K562 (cell line): ENCODE measurements around the gene BMI1. TPM values are rescaled to one million over a fixed set of nuclear protein-coding genes. Genes with fewer than 3 reads are reported as not detected.

ENCODE experiments used
- ATAC-seq: fragments of 200-7000 bp; cut with Tn5 transposase; 3 replicates; pipeline ENCODE4 v1.9.1; 2020; ENCODE audit warnings: moderate library complexity
- BruUV-seq: library from RNA; stranded (reverse); fragments of 400-500 nt; replicated peaks from 2 replicates; lab custom pipeline; 2021; lab: Mats Ljungman, UMichigan
- CTCF ChIA-PET: fragments of 300-600 bp; formaldehyde crosslinking; extraction: SDS; loops from one replicate; lab custom pipeline; 2021; ENCODE audit warnings: low intra/inter-chr PET ratio; lab: Yijun Ruan, JAX
- POLR2A ChIA-PET: fragments of 300-600, 350-650 bp; sonication (Branson Sonifier 250); formaldehyde crosslinking; extraction: SDS; loops from one replicate; lab custom pipeline; 2021; ENCODE audit warnings: antibody characterized with exemption, inconsistent platforms; lab: Yijun Ruan, JAX
- DNase-seq, 4 experiments: peaks; one replicate each; pipeline versions ENCODE4 v3.0.0 to v3.0.0-alpha.2; 2011 to 2018; ENCODE audit warnings: low spot score in 3 of 4, mixed read lengths in 3 of 4; ENCODE audit errors: extremely low read depth in 1 of 4
- FAIRE-seq: peaks from 2 replicates; lab custom pipeline; 2011; peaks lifted over from hg19 to GRCh38; lab: Jason Lieb, UNC
- H2AFZ ChIP-seq: 2 replicates; pipeline ENCODE4 v1.6.0; 2011; ENCODE audit warnings: low read depth, low read length, control low read depth, inconsistent platforms
- H3K27ac ChIP-seq: fragments of 200-600 bp; 3 replicates; pipeline ENCODE4 v1.8.0; 2011; ENCODE audit warnings: low read depth, mild to moderate bottlenecking, control low read depth, inconsistent platforms, low read length, moderate library complexity, mixed read lengths; ENCODE audit errors: extremely low read depth
- H3K27me3 ChIP-seq, 2 experiments: fragments of 300-600 bp in 1 of 2; 2 replicates in 1 of 2; 3 replicates in 1 of 2; pipeline versions ENCODE4 v1.6.0 to v1.8.0; 2011; ENCODE audit warnings: inconsistent platforms in 2 of 2, low read length in 2 of 2, mild to moderate bottlenecking in 1 of 2, mixed read lengths in 1 of 2, moderate library complexity in 1 of 2; ENCODE audit not compliant: control insufficient read depth in 2 of 2, insufficient read depth in 2 of 2
- H3K36me3 ChIP-seq: fragments of 300-600 bp; 3 replicates; pipeline ENCODE4 v1.8.0; 2011; ENCODE audit warnings: mild to moderate bottlenecking, low read length, inconsistent platforms; ENCODE audit not compliant: control insufficient read depth, insufficient read depth
- H3K4me1 ChIP-seq, 2 experiments: fragments of 200-600 bp in 1 of 2; replicated peaks in 1 of 2; 2 replicates in 1 of 2; 3 replicates in 1 of 2; pipeline versions ENCODE4 v1.5.1 to v1.8.0; 2011; ENCODE audit warnings: inconsistent platforms in 2 of 2, low read length in 2 of 2, mild to moderate bottlenecking in 1 of 2, mixed read lengths in 1 of 2, moderate library complexity in 1 of 2; ENCODE audit not compliant: control insufficient read depth in 2 of 2, insufficient read depth in 2 of 2
- H3K4me2 ChIP-seq: 2 replicates; pipeline ENCODE4 v1.6.1; 2011; ENCODE audit warnings: low read length, control low read depth, inconsistent platforms, mixed read lengths; ENCODE audit not compliant: insufficient read depth
- H3K4me3 ChIP-seq: fragments of 200-600 bp; sonication (generic), shearing (Covaris generic); 2 replicates; pipeline ENCODE4 v1.5.1; 2016; ENCODE audit warnings: control low read depth, inconsistent platforms
- H3K79me2 ChIP-seq: fragments of 200-600 bp; 3 replicates; pipeline ENCODE4 v1.8.0; 2011; ENCODE audit warnings: low read length, inconsistent platforms; ENCODE audit not compliant: control insufficient read depth, insufficient read depth
- H3K9ac ChIP-seq, 2 experiments: 2 replicates each; pipeline versions ENCODE4 v1.6.0 to v1.6.1; 2011; ENCODE audit warnings: low read depth in 2 of 2, low read length in 2 of 2, control low read depth in 1 of 2, inconsistent platforms in 1 of 2, mild to moderate bottlenecking in 1 of 2, mixed read lengths in 1 of 2; ENCODE audit not compliant: insufficient read depth in 1 of 2
- H3K9me1 ChIP-seq: one replicate; pipeline ENCODE4 v1.6.0; 2011; ENCODE audit warnings: inconsistent platforms, mild to moderate bottlenecking, low read length, moderate library complexity; ENCODE audit not compliant: control insufficient read depth, insufficient read depth
- H3K9me3 ChIP-seq: replicated peaks from 2 replicates; pipeline ENCODE4 v1.5.1; 2011; ENCODE audit warnings: low read depth, low read length, inconsistent platforms; ENCODE audit not compliant: control insufficient read depth, insufficient read depth
- H4K20me1 ChIP-seq: replicated peaks from 2 replicates; pipeline ENCODE4 v1.6.1; 2011; ENCODE audit warnings: low read length, inconsistent platforms, mixed read lengths; ENCODE audit not compliant: control insufficient read depth, insufficient read depth
- EP400 ChIP-seq: fragments of 450-650 bp; IDR thresholded peaks from 2 replicates; pipeline ENCODE4 v1.6.1; 2017; ENCODE audit warnings: antibody characterized with exemption, mild to moderate bottlenecking, moderate library complexity
- FOXM1 ChIP-seq, 2 experiments: fragments of 450-650 bp in 1 of 2; sonication (generic) in 1 of 2; formaldehyde crosslinking in 1 of 2; IDR thresholded peaks; 2 replicates each; pipeline versions ENCODE4 v1.6.1 to v1.9.0; 2017 to 2022; ENCODE audit warnings: low read depth in 2 of 2, mild to moderate bottlenecking in 2 of 2, missing genetic modification reagents in 1 of 2, moderate library complexity in 1 of 2
- HES1 ChIP-seq: fragments of 450-650 bp; IDR thresholded peaks from 2 replicates; pipeline ENCODE4 v1.6.1; 2016; ENCODE audit warnings: low read depth, mild to moderate bottlenecking, moderate library complexity
- HNRNPL ChIP-seq: fragments of 200-400 bp; formaldehyde crosslinking; IDR thresholded peaks from 2 replicates; pipeline ENCODE4 v1.6.1; 2017; ENCODE audit warnings: low read depth, mild to moderate bottlenecking, low read length
- IFI16 ChIP-seq: fragments of 250-450 bp; sonication (Bioruptor Pico); IDR thresholded peaks from 2 replicates; pipeline ENCODE4 v2.1.2; 2022; ENCODE audit warnings: mild to moderate bottlenecking, inconsistent platforms
- KHSRP ChIP-seq: fragments of 450-650 bp; IDR thresholded peaks from 2 replicates; pipeline ENCODE4 v1.6.1; 2017
- L3MBTL2 ChIP-seq: fragments of 450-650 bp; IDR thresholded peaks from 2 replicates; pipeline ENCODE4 v1.6.1; 2016; ENCODE audit warnings: mild to moderate bottlenecking, moderate library complexity
- NFIX ChIP-seq: fragments of 250-450 bp; sonication (Bioruptor Pico); IDR thresholded peaks from 2 replicates; pipeline ENCODE4 v1.4.0; 2020; ENCODE audit warnings: low read depth, mild to moderate bottlenecking, moderate library complexity
- STAT5B ChIP-seq: fragments of 250-450 bp; sonication (Bioruptor Pico); IDR thresholded peaks from 2 replicates; pipeline ENCODE4 v1.8.0; 2021; ENCODE audit warnings: mild to moderate bottlenecking, inconsistent platforms
- ZNF384 ChIP-seq: IDR thresholded peaks from 2 replicates; pipeline ENCODE4 v1.6.1; 2012; ENCODE audit warnings: low read depth, low read length, improper control_type of control experiment
- ZNF398 ChIP-seq: fragments of 250-450 bp; sonication (Bioruptor Pico); IDR thresholded peaks from 2 replicates; pipeline ENCODE4 v1.8.0; 2021; ENCODE audit warnings: moderate library complexity, mild to moderate bottlenecking, inconsistent platforms
- WGBS: fragments of 100-300 bp; shearing (Covaris generic); methylation state at CpG from one replicate; pipeline ENCODE4 v1.1.6; 2016; ENCODE audit warnings: low coverage, mixed read lengths; ENCODE audit not compliant: insufficient coverage; ENCODE audit errors: missing lambda C conversion rate; 5-methylcytosine and 5-hydroxymethylcytosine counted together
- in situ Hi-C: fragments of 300-500 bp; cut with MboI; formaldehyde crosslinking; loops from 4 replicates; pipeline ENCODE4 v1.15.0; 2018; ENCODE audit warnings: inconsistent platforms, mixed read lengths
- intact Hi-C: fragments of 100-400 bp; cut with micrococcal nuclease; formaldehyde crosslinking; loops from 2 replicates; pipeline ENCODE4 v1.14.2; 2022
- polyA plus RNA-seq, 8 experiments: library from polyadenylated mRNA; depleted of rRNA in 4 of 8; stranded (reverse) in 5 of 8; unstranded in 3 of 8; fragments of >200 nt; fragmentation: Nextera tagmentation in 2 of 8; fragmentation: Illumina TruSeq in 1 of 8; extraction: Ambion mirVana in 2 of 8; extraction: Trizol in 1 of 8; gene quantifications; 2 replicates each; pipeline versions ENCODE4 v1.2.1 to v1.2.3, GENCODE V29; 2011 to 2014; ENCODE audit warnings: inconsistent platforms in 1 of 8, missing spikeins in 1 of 8
- total RNA-seq, 7 experiments: library from RNA; depleted of rRNA in 6 of 7; stranded (reverse); fragments of >200 nt in 6 of 7; fragmentation: Illumina TruSeq in 2 of 7; extraction: Trizol in 2 of 7; gene quantifications; 2 replicates each; pipeline versions ENCODE4 v1.2.1 to v1.2.3, GENCODE V29; 2011 to 2021; ENCODE audit warnings: low replicate concordance in 1 of 7
- TF ChIP-seq, protein P1 (sequence below): sonication (generic); formaldehyde crosslinking; IDR thresholded peaks from 2 replicates; pipeline ENCODE4 v1.8.1; 2022; ENCODE audit warnings: missing genetic modification reagents
- TF ChIP-seq, protein P2 (sequence below): fragments of 150-350 bp; IDR thresholded peaks from 2 replicates; pipeline ENCODE4 v1.6.1; 2014; ENCODE audit warnings: low read depth, mild to moderate bottlenecking, low read length, borderline replicate concordance

BMI1 gene
- total and polyA plus RNA-seq, 9 of the 15 experiments (the other 6 are each of a cell fraction or from before 2014, with no cell fraction given), result 21.4 to 103 (median 70.8) TPM

- CTCF ChIA-PET, result no interaction called here
- FAIRE-seq (no peak), ATAC-seq (peak; percentile 16), DNase-seq (peak in 3 of 4 experiments; percentile 51 to 82 (median 69))
- intact Hi-C loops (loop anchor here (5.0 kb wide), 1 partner anchor 191 kb away; no protein-coding TSS in a partner anchor), in situ Hi-C loops (no loop called here)
- Histone ChIP-seq H3K79me2 (peaks cover 83% of the 10 kb centered on the region), H3K27ac (peak overlapping the region; percentile 90), H4K20me1 (0 out of 2 replicates have a peak, but pooled peaks cover 6% of the 10 kb centered on the region), H3K27me3 (peaks cover 6 to 7% of the 10 kb centered on the region in 2 experiments; a peak in 3 of 5 replicates), H3K36me3 (peaks cover 3% of the 10 kb centered on the region), H3K9me3 (no peaks in the 10 kb centered on the region), H3K4me1 (peaks cover 13 to 23% of the 10 kb centered on the region in 2 experiments; a peak in 3 of 5 replicates), H3K9me1 (no peaks in the 10 kb centered on the region), H3K9ac (peak overlapping the region; percentile 84 to 99), H2AFZ (peak overlapping the region; percentile 68), H3K4me3 (peak overlapping the region; percentile 78), H3K4me2 (peak overlapping the region; percentile 74; the same call in 1 of the 2 replicates)
- WGBS, result under 1% methylated on average over 40 of the region's 114 CpGs
- no TSS peak for BruUV-seq
- POLR2A ChIA-PET, result interaction anchor here (1.0 to 1.6 kb wide), 3 partner anchors 17 to 91 kb away, joined by 3 to 6 read pairs (median 3); no protein-coding TSS in a partner anchor
- TF ChIP-seq KHSRP (no peak), ZNF384 (0 out of 2 replicates have a peak, but pooled peaks have one; percentile 15), IFI16 (CRISPR knock-in tag) (no peak), EP400 (peak; percentile 26; the same call in 1 of the 2 replicates), STAT5B (CRISPR knock-in tag) (no peak), NFIX (CRISPR knock-in tag) (no peak), HES1 (no peak), ZNF398 (no peak), HNRNPL (peak; percentile 65; the same call in 1 of the 2 replicates), FOXM1 (IDR thresholded peaks at IDR 0.05; ENCODE audit: low read depth) (no peak), FOXM1 (CRISPR knock-in tag; IDR thresholded peaks at IDR 0.05; ENCODE audit: low read depth) (no peak), L3MBTL2 (peak; percentile 36; the same call in 1 of the 2 replicates)
- TF ChIP-seq, protein P1, sequence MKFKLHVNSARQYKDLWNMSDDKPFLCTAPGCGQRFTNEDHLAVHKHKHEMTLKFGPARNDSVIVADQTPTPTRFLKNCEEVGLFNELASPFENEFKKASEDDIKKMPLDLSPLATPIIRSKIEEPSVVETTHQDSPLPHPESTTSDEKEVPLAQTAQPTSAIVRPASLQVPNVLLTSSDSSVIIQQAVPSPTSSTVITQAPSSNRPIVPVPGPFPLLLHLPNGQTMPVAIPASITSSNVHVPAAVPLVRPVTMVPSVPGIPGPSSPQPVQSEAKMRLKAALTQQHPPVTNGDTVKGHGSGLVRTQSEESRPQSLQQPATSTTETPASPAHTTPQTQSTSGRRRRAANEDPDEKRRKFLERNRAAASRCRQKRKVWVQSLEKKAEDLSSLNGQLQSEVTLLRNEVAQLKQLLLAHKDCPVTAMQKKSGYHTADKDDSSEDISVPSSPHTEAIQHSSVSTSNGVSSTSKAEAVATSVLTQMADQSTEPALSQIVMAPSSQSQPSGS (CRISPR knock-in tag), result no peak
- TF ChIP-seq, protein P2, sequence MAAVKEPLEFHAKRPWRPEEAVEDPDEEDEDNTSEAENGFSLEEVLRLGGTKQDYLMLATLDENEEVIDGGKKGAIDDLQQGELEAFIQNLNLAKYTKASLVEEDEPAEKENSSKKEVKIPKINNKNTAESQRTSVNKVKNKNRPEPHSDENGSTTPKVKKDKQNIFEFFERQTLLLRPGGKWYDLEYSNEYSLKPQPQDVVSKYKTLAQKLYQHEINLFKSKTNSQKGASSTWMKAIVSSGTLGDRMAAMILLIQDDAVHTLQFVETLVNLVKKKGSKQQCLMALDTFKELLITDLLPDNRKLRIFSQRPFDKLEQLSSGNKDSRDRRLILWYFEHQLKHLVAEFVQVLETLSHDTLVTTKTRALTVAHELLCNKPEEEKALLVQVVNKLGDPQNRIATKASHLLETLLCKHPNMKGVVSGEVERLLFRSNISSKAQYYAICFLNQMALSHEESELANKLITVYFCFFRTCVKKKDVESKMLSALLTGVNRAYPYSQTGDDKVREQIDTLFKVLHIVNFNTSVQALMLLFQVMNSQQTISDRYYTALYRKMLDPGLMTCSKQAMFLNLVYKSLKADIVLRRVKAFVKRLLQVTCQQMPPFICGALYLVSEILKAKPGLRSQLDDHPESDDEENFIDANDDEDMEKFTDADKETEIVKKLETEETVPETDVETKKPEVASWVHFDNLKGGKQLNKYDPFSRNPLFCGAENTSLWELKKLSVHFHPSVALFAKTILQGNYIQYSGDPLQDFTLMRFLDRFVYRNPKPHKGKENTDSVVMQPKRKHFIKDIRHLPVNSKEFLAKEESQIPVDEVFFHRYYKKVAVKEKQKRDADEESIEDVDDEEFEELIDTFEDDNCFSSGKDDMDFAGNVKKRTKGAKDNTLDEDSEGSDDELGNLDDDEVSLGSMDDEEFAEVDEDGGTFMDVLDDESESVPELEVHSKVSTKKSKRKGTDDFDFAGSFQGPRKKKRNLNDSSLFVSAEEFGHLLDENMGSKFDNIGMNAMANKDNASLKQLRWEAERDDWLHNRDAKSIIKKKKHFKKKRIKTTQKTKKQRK, result no peak
These were observed 441 bp downstream of the BMI1 start for GRCh38 chr10:22321156-22321923.
